HepG2 (cell line): ENCODE results near the gene FOXA3. TPM values are rescaled to one million over a fixed set of nuclear protein-coding genes. Genes with fewer than 3 reads are reported as not detected.

ENCODE experiments used
- ATAC-seq: fragments of 200-7000 bp; cut with Tn5 transposase; 3 replicates; pipeline ENCODE4 v1.9.1; 2020; ENCODE audit warnings: mild to moderate bottlenecking, moderate library complexity
- BruUV-seq: library from RNA; stranded (reverse); fragments of 400-500 nt; replicated peaks from 2 replicates; lab custom pipeline; 2021; lab: Mats Ljungman, UMichigan
- CTCF ChIA-PET: fragments of 300-600 bp; formaldehyde crosslinking; extraction: SDS; loops from one replicate; lab custom pipeline; 2021; ENCODE audit warnings: low total read pairs, inconsistent platforms, low intra/inter-chr PET ratio; lab: Yijun Ruan, JAX
- POLR2A ChIA-PET: fragments of 350-600 bp; sonication (Branson Sonifier 250); formaldehyde crosslinking; loops from one replicate; lab custom pipeline; 2020; ENCODE audit warnings: antibody characterized with exemption, inconsistent platforms; lab: Yijun Ruan, JAX
- DNase-seq: peaks from one replicate; pipeline ENCODE4 v3.0.0-alpha.2; 2015; ENCODE audit warnings: low spot score
- FAIRE-seq: peaks from 3 replicates; lab custom pipeline; 2011; peaks lifted over from hg19 to GRCh38; lab: Jason Lieb, UNC
- H2AFZ ChIP-seq: one replicate; pipeline ENCODE4 v1.6.1; 2011; ENCODE audit warnings: low read length, inconsistent platforms
- H3K27ac ChIP-seq: fragments of 300-600 bp; 3 replicates; pipeline ENCODE4 v1.8.0; 2011; ENCODE audit warnings: mixed run types, mild to moderate bottlenecking, mixed read lengths, low read length, inconsistent platforms; ENCODE audit not compliant: insufficient read depth; ENCODE audit errors: extremely low read length
- H3K27me3 ChIP-seq, 2 experiments: fragments of 200-600 bp in 1 of 2; 2 replicates in 1 of 2; 3 replicates in 1 of 2; pipeline versions ENCODE4 v1.6.0 to v1.8.0; 2011; ENCODE audit warnings: low read length in 2 of 2, mild to moderate bottlenecking in 2 of 2, moderate library complexity in 2 of 2, inconsistent platforms in 1 of 2; ENCODE audit not compliant: insufficient read depth in 2 of 2, control insufficient read depth in 1 of 2
- H3K36me3 ChIP-seq, 2 experiments: fragments of 200-600 bp in 1 of 2; replicated peaks in 1 of 2; 2 replicates in 1 of 2; 3 replicates in 1 of 2; pipeline versions ENCODE4 v1.5.1 to v1.8.0; 2011; ENCODE audit warnings: low read length in 2 of 2, inconsistent platforms in 1 of 2; ENCODE audit not compliant: insufficient read depth in 2 of 2, control insufficient read depth in 1 of 2
- H3K4me1 ChIP-seq: 2 replicates; pipeline ENCODE4 v1.5.1; 2012; ENCODE audit warnings: low read length, inconsistent platforms; ENCODE audit not compliant: insufficient read depth
- H3K4me2 ChIP-seq: 2 replicates; pipeline ENCODE4 v1.6.0; 2011; ENCODE audit warnings: low read depth, low read length, inconsistent platforms
- H3K4me3 ChIP-seq, 3 experiments: fragments of 200-600 bp in 1 of 3; sonication (generic), shearing (Covaris generic) in 1 of 3; replicated peaks in 1 of 3; 2 replicates each; pipeline ENCODE4 v1.5.1; 2011 to 2016; ENCODE audit warnings: low read length in 3 of 3, inconsistent platforms in 2 of 3, low read depth in 2 of 3, mild to moderate bottlenecking in 2 of 3, control low read depth in 1 of 3, mixed read lengths in 1 of 3; ENCODE audit not compliant: insufficient read depth in 1 of 3
- H3K79me2 ChIP-seq: one replicate; pipeline ENCODE4 v1.6.1; 2011; ENCODE audit warnings: low read length, inconsistent platforms; ENCODE audit not compliant: insufficient read depth
- H3K9ac ChIP-seq: 2 replicates; pipeline ENCODE4 v1.6.0; 2011; ENCODE audit warnings: mild to moderate bottlenecking, low read depth, low read length, inconsistent platforms; ENCODE audit not compliant: insufficient read depth
- H3K9me3 ChIP-seq: 2 replicates; pipeline ENCODE4 v1.5.1; 2012; ENCODE audit warnings: mild to moderate bottlenecking, low read length
- H4K20me1 ChIP-seq: 2 replicates; pipeline ENCODE4 v1.6.0; 2011; ENCODE audit warnings: inconsistent platforms, mild to moderate bottlenecking, low read length, moderate library complexity; ENCODE audit not compliant: insufficient read depth
- EZH2 ChIP-seq: conservative IDR thresholded peaks from 2 replicates; pipeline ENCODE4 v1.6.1; 2012; ENCODE audit warnings: mild to moderate bottlenecking, low read depth, low read length, moderate library complexity
- POLR2AphosphoS2 ChIP-seq: IDR thresholded peaks from 2 replicates; pipeline ENCODE4 v1.6.1; 2011; ENCODE audit warnings: low read depth, low read length, improper control_type of control experiment
- SNRNP70 ChIP-seq: fragments of 200-400 bp; formaldehyde crosslinking; IDR thresholded peaks from 2 replicates; pipeline ENCODE4 v1.6.1; 2017; ENCODE audit warnings: mild to moderate bottlenecking, low read depth, low read length, moderate library complexity
- SRSF9 ChIP-seq: fragments of 200-400 bp; formaldehyde crosslinking; IDR thresholded peaks from 2 replicates; pipeline ENCODE4 v1.6.1; 2018; ENCODE audit warnings: borderline replicate concordance, mild to moderate bottlenecking, low read depth, low read length; ENCODE audit not compliant: insufficient read depth, poor library complexity, severe bottlenecking
- TGIF2 ChIP-seq: IDR thresholded peaks from 2 replicates; pipeline ENCODE4 v1.6.1; 2016; ENCODE audit warnings: control low read depth, missing compliant biosample characterization
- YEATS2 ChIP-seq: sonication (generic); formaldehyde crosslinking; IDR thresholded peaks from 2 replicates; pipeline ENCODE4 v1.4.0; 2020; ENCODE audit warnings: missing genetic modification reagents, borderline replicate concordance
- ZBTB1 ChIP-seq: sonication (generic); formaldehyde crosslinking; IDR thresholded peaks from 2 replicates; pipeline ENCODE4 v1.4.0; 2020; ENCODE audit warnings: missing genetic modification reagents, borderline replicate concordance
- ZBTB3 ChIP-seq: sonication (generic); formaldehyde crosslinking; IDR thresholded peaks from 2 replicates; pipeline ENCODE4 v1.4.0; 2020; ENCODE audit warnings: low read depth, mild to moderate bottlenecking, moderate library complexity, missing genetic modification reagents, borderline replicate concordance
- ZNF281 ChIP-seq: sonication (generic); formaldehyde crosslinking; IDR thresholded peaks from 2 replicates; pipeline ENCODE4 v1.4.0; 2020; ENCODE audit warnings: missing genetic modification reagents, borderline replicate concordance
- ZNF3 ChIP-seq: IDR thresholded peaks from 2 replicates; pipeline ENCODE4 v1.7.0; 2017; ENCODE audit warnings: inconsistent platforms
- WGBS: methylation state at CpG from one replicate; pipeline ENCODE4 v1.1.6; 2017; ENCODE audit warnings: low lambda C conversion rate; 5-methylcytosine and 5-hydroxymethylcytosine counted together
- in situ Hi-C: cut with HindIII; loops from 2 replicates; pipeline ENCODE4 v1.10.0; 2017; ENCODE audit warnings: low pct_unique_long_range_greater_than_20kb; ENCODE audit not compliant: extremely low pct_ligation_motif_present
- intact Hi-C: fragments of 100-400 bp; cut with micrococcal nuclease; formaldehyde crosslinking; loops from one replicate; pipeline ENCODE4 v1.10.0; 2022; ENCODE audit not compliant: unreplicated experiment
- polyA plus RNA-seq, 8 experiments: library from polyadenylated mRNA; depleted of rRNA in 3 of 8; stranded (reverse) in 7 of 8; unstranded in 1 of 8; fragments of >200 nt; fragmentation: Illumina TruSeq in 4 of 8; extraction: Trizol in 4 of 8; gene quantifications; 2 replicates each; pipeline versions ENCODE4 v1.2.1 to v1.2.3, GENCODE V29; 2011 to 2016; ENCODE audit warnings: low read depth in 4 of 8, missing spikeins in 1 of 8, mixed read lengths in 1 of 8; ENCODE audit not compliant: insufficient read depth in 1 of 8
- total RNA-seq, 5 experiments: library from RNA; depleted of rRNA; stranded (reverse); fragments of >200 nt; fragmentation: Illumina TruSeq; extraction: Trizol; gene quantifications; 2 replicates each; pipeline ENCODE4 v1.2.3, GENCODE V29; 2016; ENCODE audit warnings: low read depth in 1 of 5

Gene FOXA3
- total and polyA plus RNA-seq, 2 of the 13 experiments (the other 11 are each of a cell fraction or from before 2014, with no cell fraction given): 29.8 to 47.6 TPM

- 85% methylated on average over 18 of the region's 22 CpGs for WGBS
- peaks cover 36 to 84% of the 10 kb centered on the region in 2 experiments for H3K36me3 ChIP-seq
- H3K9me3 ChIP-seq: no peaks in the 10 kb centered on the region
- H3K9ac ChIP-seq: no peak overlapping the region
- CTCF ChIA-PET: no interaction called here
- H3K27me3 ChIP-seq: no peaks in the 10 kb centered on the region
- DNase-seq (no peak), FAIRE-seq (no peak), ATAC-seq (no peak)
- no peak overlapping the region for H3K4me2 ChIP-seq
- no peak overlapping the region for H3K4me3 ChIP-seq
- no peaks in the 10 kb centered on the region for H4K20me1 ChIP-seq
- TF ChIP-seq YEATS2 (CRISPR knock-in tag): no peak
- TF ChIP-seq, all 625 proteins: peak for 0
- BruUV-seq: no TSS peak
- H3K79me2 ChIP-seq: no peaks in the 10 kb centered on the region
- H2AFZ ChIP-seq: no peak overlapping the region
- H3K4me1 ChIP-seq: no peaks in the 10 kb centered on the region
- H3K27ac ChIP-seq: no peak overlapping the region
- in situ Hi-C loops (no loop called here), intact Hi-C loops (no loop called here)
- POLR2A ChIA-PET: interaction anchor here (1.3 kb wide), 1 partner anchor 56 kb away, joined by 3 read pairs; no protein-coding TSS in a partner anchor
These were observed 37.9 kb upstream of the FOXA3 start for GRCh38 chr19:45825917-45826893.

GRCh38 chr19:45826934-45827333 lies 37.2 kb upstream of the FOXA3 start:
- POLR2A ChIA-PET: no interaction called here
- intact Hi-C loops: no loop called here

More at GRCh38 chr19:45826934-45827333, 37.2 kb upstream of the FOXA3 start:
- TF ChIP-seq SNRNP70 (no peak), EZH2 (no peak), POLR2AphosphoS2 (no peak), TGIF2 (no peak), SRSF9 (no peak), ZNF281 (CRISPR knock-in tag) (no peak), ZBTB3 (CRISPR knock-in tag) (no peak), ZNF3 (CRISPR knock-in tag) (no peak), ZBTB1 (no peak)
- no peaks in the 10 kb centered on the region for H3K9me3 ChIP-seq
- H3K4me2 ChIP-seq: no peak overlapping the region
- no peak overlapping the region for H3K27ac ChIP-seq
- BruUV-seq: no TSS peak
- no peak for FAIRE-seq
- H3K27me3 ChIP-seq: no peaks in the 10 kb centered on the region
- no peaks in the 10 kb centered on the region for H3K79me2 ChIP-seq
- H3K4me3 ChIP-seq: no peak overlapping the region
- no peak for ATAC-seq
- no peak overlapping the region for H3K9ac ChIP-seq
- CTCF ChIA-PET: no interaction called here
- no peak for DNase-seq
- peaks cover 42 to 85% of the 10 kb centered on the region in 2 experiments for H3K36me3 ChIP-seq
- in situ Hi-C loops: no loop called here
- no peaks in the 10 kb centered on the region for H4K20me1 ChIP-seq
- 97% methylated on average over 11 of the region's 11 CpGs for WGBS
- no peak overlapping the region for H2AFZ ChIP-seq
- H3K4me1 ChIP-seq: no peaks in the 10 kb centered on the region
